Activated T-helper 2 cell treated with anti-CD3 and anti-CD28 coated beads, Interferon-gamma antibody, Interleukin-2, Interleukin-4, amounts not matched to agents 10 μg/mL and 5 μg/mL and 100 μg/mL, durations not matched to agents 14 hours and 24 hours and 36 hours (primary cell): ENCODE measurements around the gene TNNC2. TPM values are rescaled to one million over a fixed set of nuclear protein-coding genes. Genes with fewer than 3 reads are reported as not detected.

Source experiments
- DNase-seq: peaks from one replicate; pipeline ENCODE4 v3.0.0; 2021; ENCODE audit warnings: low spot score
- H3K27ac Mint-ChIP-seq: one replicate; pipeline ENCODE4 v1.8.0; 2021; ENCODE audit warnings: mixed read lengths
- H3K27me3 Mint-ChIP-seq: one replicate; pipeline ENCODE4 v1.8.0; 2021; ENCODE audit warnings: low read depth, mixed read lengths
- H3K36me3 Mint-ChIP-seq: one replicate; pipeline ENCODE4 v1.8.0; 2021; ENCODE audit warnings: low read depth, mixed read lengths
- H3K4me1 Mint-ChIP-seq: one replicate; pipeline ENCODE4 v1.8.0; 2021; ENCODE audit warnings: low read depth, mixed read lengths
- H3K4me3 Mint-ChIP-seq: one replicate; pipeline ENCODE4 v1.8.0; 2021; ENCODE audit warnings: low read depth, mild to moderate bottlenecking, moderate library complexity, mixed read lengths
- H3K9me3 Mint-ChIP-seq: one replicate; pipeline ENCODE4 v1.8.0; 2021; ENCODE audit warnings: mixed read lengths
- intact Hi-C: fragments of 100-400 bp; cut with micrococcal nuclease; formaldehyde crosslinking; loops from one replicate; pipeline ENCODE4 v1.15.1; 2023
- total RNA-seq: library from RNA; stranded (reverse); gene quantifications from 2 replicates; pipeline ENCODE4 v1.2.3, GENCODE V29; 2022

Gene TNNC2
- total RNA-seq, 1 donor from 2014 or later: not detected

DNA sequence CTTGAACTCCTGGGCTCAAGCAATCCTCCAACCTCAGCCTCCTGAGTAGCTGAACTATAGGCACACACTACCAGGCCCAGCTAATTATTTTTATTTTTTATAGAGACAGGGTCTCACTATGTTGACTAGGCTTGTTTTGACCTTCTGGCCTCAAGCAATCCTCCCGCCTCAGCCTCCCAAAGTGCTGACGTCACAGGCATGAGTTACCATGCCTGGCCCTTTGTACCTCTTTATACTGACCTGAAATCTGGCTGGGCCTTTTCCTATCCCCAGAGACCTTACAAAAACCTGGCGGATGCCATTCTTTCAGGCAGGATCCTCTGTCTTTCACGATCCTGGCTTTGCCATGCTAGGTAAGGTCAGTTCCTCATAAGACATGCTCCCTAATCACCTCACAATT lies 47.0 kb downstream of the TNNC2 start:
- Mint-ChIP-seq H3K4me1 (peaks cover 15% of the 10 kb centered on the region), H3K9me3 (no peaks in the 10 kb centered on the region), H3K36me3 (no peaks in the 10 kb centered on the region), H3K4me3 (no peak overlapping the region), H3K27me3 (peaks cover 5% of the 10 kb centered on the region), H3K27ac (no peak overlapping the region)
- intact Hi-C loops: no loop called here
- no peak for DNase-seq

DNA sequence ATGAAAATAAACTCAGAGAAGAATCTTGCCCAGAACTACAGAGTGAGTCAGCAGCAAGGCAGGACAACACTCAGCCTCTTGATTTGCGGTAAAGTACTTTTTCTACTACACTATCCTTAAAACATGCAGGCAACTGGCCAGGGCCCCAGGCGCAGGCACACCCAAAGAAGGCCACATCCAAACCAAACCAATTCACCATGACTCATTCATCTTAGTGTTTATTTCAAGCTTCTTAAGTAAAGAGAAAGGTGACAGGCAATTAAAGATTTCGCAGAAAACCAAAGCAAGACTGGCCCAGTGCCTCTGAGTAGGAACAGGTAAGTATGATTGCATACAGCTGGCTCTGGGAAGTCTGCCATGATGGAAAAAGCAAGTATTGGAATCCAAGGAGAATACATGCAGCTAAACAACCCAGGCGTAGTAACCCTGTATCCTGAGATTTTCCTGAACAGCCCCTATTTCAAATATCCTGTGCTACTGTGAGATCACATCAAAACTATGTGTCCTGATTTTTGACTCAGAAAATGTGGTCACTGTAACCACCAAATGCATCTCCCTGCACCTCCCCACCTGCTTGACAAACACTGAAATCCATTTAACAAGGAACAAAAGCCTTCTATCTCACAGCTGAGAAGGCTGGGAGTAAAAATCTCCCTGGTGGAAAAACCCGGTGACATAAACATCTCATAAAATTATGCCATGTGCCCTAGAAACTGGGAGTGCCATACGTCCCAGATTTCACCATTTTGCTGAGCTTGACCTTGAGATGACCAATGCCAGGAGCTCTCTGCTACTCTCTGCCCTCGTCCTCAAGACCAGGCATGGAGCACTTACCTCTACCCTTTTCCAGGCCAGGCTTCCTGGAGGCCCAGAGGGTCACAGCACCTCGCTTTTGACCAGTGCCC lies 47.8 kb downstream of the TNNC2 start:
- Mint-ChIP-seq H3K27ac (no peak overlapping the region), H3K4me3 (no peak overlapping the region), H3K27me3 (peaks cover 8% of the 10 kb centered on the region), H3K36me3 (no peaks in the 10 kb centered on the region), H3K4me1 (peaks cover 15% of the 10 kb centered on the region), H3K9me3 (no peaks in the 10 kb centered on the region)
- intact Hi-C loops: no loop called here
- DNase-seq: no peak

DNA sequence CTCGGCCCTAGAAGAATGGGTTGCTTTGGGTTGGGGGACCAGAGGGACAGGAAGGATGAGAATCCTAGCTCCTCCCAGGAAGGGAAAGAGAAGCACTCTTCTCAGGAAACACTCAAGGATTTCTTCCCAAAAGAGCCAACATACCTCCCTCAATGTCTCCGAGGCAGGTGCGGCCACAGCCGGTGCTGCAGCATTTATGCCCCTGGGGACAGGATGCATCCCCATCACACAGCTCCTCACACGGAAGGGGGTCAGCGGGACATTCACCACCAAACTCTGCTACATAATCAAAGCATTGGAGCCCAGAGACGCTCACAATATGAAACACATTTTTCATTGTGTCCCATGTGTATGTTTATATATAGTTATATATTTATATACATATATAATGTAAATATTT lies 50.2 kb downstream of the TNNC2 start:
- H3K4me1 Mint-ChIP-seq: peaks cover 6% of the 10 kb centered on the region
- no peaks in the 10 kb centered on the region for H3K36me3 Mint-ChIP-seq
- intact Hi-C loops: no loop called here
- peaks cover 11% of the 10 kb centered on the region for H3K27me3 Mint-ChIP-seq
- no peak overlapping the region for H3K27ac Mint-ChIP-seq
- no peak overlapping the region for H3K4me3 Mint-ChIP-seq
- no peaks in the 10 kb centered on the region for H3K9me3 Mint-ChIP-seq
- DNase-seq: no peak

DNA sequence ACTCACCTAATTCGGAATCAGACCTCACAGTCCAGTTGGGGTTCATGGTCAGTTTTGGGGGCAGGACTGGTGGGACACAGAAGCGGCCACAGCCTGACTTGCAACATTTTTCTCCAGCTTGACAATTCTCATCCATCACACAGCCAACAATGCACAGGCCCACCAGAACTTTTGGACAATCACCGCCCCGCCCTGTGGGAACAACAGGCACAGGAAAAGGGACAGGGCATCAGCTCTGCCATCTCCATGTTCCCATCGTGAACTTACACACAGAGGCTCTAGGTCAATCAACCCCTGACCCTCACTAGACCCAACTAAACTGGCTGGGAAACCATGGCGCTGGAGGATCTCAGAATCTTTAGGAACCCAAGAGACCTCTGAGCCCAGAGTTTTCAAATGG lies 51.7 kb downstream of the TNNC2 start:
- Mint-ChIP-seq H3K4me1 (peaks cover 11% of the 10 kb centered on the region), H3K27ac (no peak overlapping the region), H3K9me3 (no peaks in the 10 kb centered on the region), H3K27me3 (peaks cover 11% of the 10 kb centered on the region), H3K36me3 (no peaks in the 10 kb centered on the region), H3K4me3 (no peak overlapping the region)
- DNase-seq: no peak
- intact Hi-C loops: no loop called here

DNA sequence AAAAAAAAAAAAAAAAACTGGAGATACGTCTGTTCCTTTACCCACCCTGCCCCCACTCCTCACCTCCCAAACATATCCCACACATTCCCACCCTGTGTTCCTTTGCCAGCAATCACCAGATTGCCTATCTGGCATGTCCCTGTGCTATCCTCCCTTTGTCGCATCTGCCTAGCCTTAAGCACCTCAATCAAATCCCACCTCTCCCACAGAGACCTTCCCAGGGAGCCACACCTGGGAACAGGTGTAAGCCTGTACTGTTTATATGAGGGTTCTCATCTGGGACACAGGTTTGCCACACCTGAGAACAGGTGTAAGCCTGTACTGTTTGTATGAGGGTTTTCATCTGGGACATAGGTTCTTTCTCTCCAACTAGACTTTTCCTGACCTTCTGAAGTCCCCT lies 52.2 kb downstream of the TNNC2 start:
- Mint-ChIP-seq H3K9me3 (no peaks in the 10 kb centered on the region), H3K4me1 (peaks cover 11% of the 10 kb centered on the region), H3K27me3 (peaks cover 11% of the 10 kb centered on the region), H3K4me3 (no peak overlapping the region), H3K27ac (no peak overlapping the region), H3K36me3 (no peaks in the 10 kb centered on the region)
- intact Hi-C loops: no loop called here
- DNase-seq: no peak

Other genes starting within 250 kb of the TNNC2 start
- not detected in 2 replicates for gene WFDC8, start 248.0 kb downstream of the TNNC2 start, total RNA-seq
- not detected in 2 replicates for gene WFDC10A, start 197.6 kb downstream of the TNNC2 start, total RNA-seq
- not detected in 2 replicates for gene WFDC9, start 196.0 kb downstream of the TNNC2 start, total RNA-seq
- not detected in 2 replicates for gene WFDC11, start 157.1 kb downstream of the TNNC2 start, total RNA-seq
- not detected in 2 replicates for gene WFDC13, start 125.3 kb downstream of the TNNC2 start, total RNA-seq
- gene WFDC10B, start 122.3 kb downstream of the TNNC2 start, total RNA-seq: not detected in 2 replicates
- not detected in 2 replicates for gene SPINT4, start 105.0 kb downstream of the TNNC2 start, total RNA-seq
- gene WFDC3, start 35.4 kb downstream of the TNNC2 start, total RNA-seq: 0.39 TPM in 1 of 2 replicates, not detected in the other
- gene DNTTIP1, start 35.4 kb downstream of the TNNC2 start, total RNA-seq: 30.7 and 35.2 TPM in 2 replicates
- 142 and 145 TPM in 2 replicates for gene UBE2C, start 14.7 kb downstream of the TNNC2 start, total RNA-seq
- gene SNX21, start 6.5 kb upstream of the TNNC2 start, total RNA-seq: 1.5 and 2.0 TPM in 2 replicates
- gene ACOT8, start 30.1 kb upstream of the TNNC2 start, total RNA-seq: 28.0 and 29.1 TPM in 2 replicates
- 6.2 and 6.3 TPM in 2 replicates for gene ZSWIM3, start 30.3 kb upstream of the TNNC2 start, total RNA-seq
- gene ZSWIM1, start 53.9 kb upstream of the TNNC2 start, total RNA-seq: 9.3 and 10.3 TPM in 2 replicates
- gene SPATA25, start 60.3 kb upstream of the TNNC2 start, total RNA-seq: 0.60 and 1.1 TPM in 2 replicates
- gene NEURL2, start 63.9 kb upstream of the TNNC2 start, total RNA-seq: 2.0 and 3.3 TPM in 2 replicates
- gene CTSA, start 64.0 kb upstream of the TNNC2 start, total RNA-seq: 49.0 and 51.9 TPM in 2 replicates
- gene PLTP, start 84.8 kb upstream of the TNNC2 start, total RNA-seq: 5.5 TPM in 2 replicates
- gene PCIF1, start 107.4 kb upstream of the TNNC2 start, total RNA-seq: 27.5 and 28.6 TPM in 2 replicates
- 35.7 and 36.1 TPM in 2 replicates for gene ZNF335, start 144.9 kb upstream of the TNNC2 start, total RNA-seq
- gene MMP9, start 181.6 kb upstream of the TNNC2 start, total RNA-seq: 0.16 TPM in 1 of 2 replicates, not detected in the other
- 0.73 TPM in 1 of 2 replicates, not detected in the other for gene SLC12A5, start 201.9 kb upstream of the TNNC2 start, total RNA-seq